DOHH2 (cell line): ENCODE measurements around the gene CORO2B.
"Not testable (repeated sequence)": the region's sequence is repeated elsewhere in the genome, so short reads cannot be mapped to it uniquely, and the experiment has no call there.

Experiments used
- H3F3A ChIP-seq: fragments of 200-600 bp; sonication (generic), shearing (Covaris generic); 2 replicates; pipeline ENCODE4 v1.6.0; 2016; ENCODE audit warnings: antibody characterized with exemption, mild to moderate bottlenecking; ENCODE audit not compliant: control insufficient read depth, insufficient read depth
- H3K27ac ChIP-seq: fragments of 200-600 bp; sonication (generic); 2 replicates; pipeline ENCODE4 v1.5.1; 2014; ENCODE audit warnings: low read depth, mild to moderate bottlenecking, low read length, moderate library complexity
- H3K27me3 ChIP-seq: fragments of 200-600 bp; sonication (generic); 2 replicates; pipeline ENCODE4 v1.6.1; 2014; ENCODE audit warnings: mild to moderate bottlenecking, low read length, mixed read lengths; ENCODE audit not compliant: control insufficient read depth
- H3K36me3 ChIP-seq: fragments of 200-600 bp; sonication (generic); 2 replicates; pipeline ENCODE4 v1.6.1; 2014; ENCODE audit warnings: mild to moderate bottlenecking, low read length, moderate library complexity, mixed read lengths; ENCODE audit not compliant: control insufficient read depth
- H3K4me1 ChIP-seq: fragments of 200-600 bp; sonication (generic); 2 replicates; pipeline ENCODE4 v1.6.1; 2014; ENCODE audit warnings: mild to moderate bottlenecking, low read length, mixed read lengths; ENCODE audit not compliant: control insufficient read depth
- H3K4me2 ChIP-seq: fragments of 200-600 bp; sonication (generic); 2 replicates; pipeline ENCODE4 v1.6.0; 2014; ENCODE audit warnings: mild to moderate bottlenecking, low read length, moderate library complexity
- H3K4me3 ChIP-seq: fragments of 200-600 bp; sonication (generic); 2 replicates; pipeline ENCODE4 v1.5.1; 2014; ENCODE audit warnings: mild to moderate bottlenecking, low read length, mixed read lengths
- H3K79me2 ChIP-seq: fragments of 200-600 bp; sonication (generic); 2 replicates; pipeline ENCODE4 v1.6.1; 2014; ENCODE audit warnings: mild to moderate bottlenecking, low read length, mixed read lengths; ENCODE audit not compliant: control insufficient read depth
- H3K9me2 ChIP-seq: fragments of 200-600 bp; sonication (generic); replicated peaks from 2 replicates; pipeline ENCODE4 v1.6.1; 2014; ENCODE audit warnings: mild to moderate bottlenecking, low read length, mixed read lengths; ENCODE audit not compliant: control insufficient read depth
- H3K9me3 ChIP-seq: fragments of 200-600 bp; sonication (generic); 2 replicates; pipeline ENCODE4 v1.6.1; 2014; ENCODE audit warnings: antibody characterized with exemption, low read length, mixed read lengths; ENCODE audit not compliant: control insufficient read depth, insufficient read depth
- H4K20me1 ChIP-seq: fragments of 200-600 bp; sonication (generic); 2 replicates; pipeline ENCODE4 v1.6.0; 2014; ENCODE audit warnings: low read depth, mild to moderate bottlenecking, antibody characterized with exemption, low read length, moderate library complexity; ENCODE audit not compliant: control insufficient read depth, insufficient read depth
- CTCF ChIP-seq: fragments of 200-600 bp; sonication (generic); IDR thresholded peaks from one replicate; pipeline ENCODE4 v1.5.1; 2014; ENCODE audit warnings: antibody characterized with exemption, mild to moderate bottlenecking, low read depth, low read length; ENCODE audit not compliant: poor library complexity, severe bottlenecking
- EZH2phosphoT487 ChIP-seq: fragments of 200-600 bp; sonication (generic); IDR thresholded peaks from 2 replicates; pipeline ENCODE4 v1.6.1; 2017; ENCODE audit warnings: borderline replicate concordance, mild to moderate bottlenecking, antibody characterized with exemption, low read length, moderate library complexity, mixed read lengths

CORO2B gene

GRCh38 chr15:68679961-68680371, 101.2 kb downstream of the CORO2B start:
- peaks cover 4% of the 10 kb centered on the region for H3K4me1 ChIP-seq
- H3K9me2 ChIP-seq: no peaks in the 10 kb centered on the region
- H3K9me3 ChIP-seq: no peaks in the 10 kb centered on the region
- H3K27ac ChIP-seq: no peak overlapping the region
- peaks cover 21% of the 10 kb centered on the region for H3K27me3 ChIP-seq
- no peaks in the 10 kb centered on the region for H4K20me1 ChIP-seq
- H3K4me3 ChIP-seq: no peak overlapping the region
- H3F3A ChIP-seq: no peaks in the 10 kb centered on the region
- no peaks in the 10 kb centered on the region for H3K36me3 ChIP-seq
- no peak overlapping the region for H3K4me2 ChIP-seq
- TF ChIP-seq EZH2phosphoT487: no peak
- no peak for TF ChIP-seq CTCF
- H3K79me2 ChIP-seq: no peaks in the 10 kb centered on the region

- H3F3A ChIP-seq, H3K36me3 ChIP-seq, H3K4me1 ChIP-seq, H3K4me2 ChIP-seq, H3K9me3 ChIP-seq, H3K27ac ChIP-seq, H3K79me2 ChIP-seq, H3K4me3 ChIP-seq, H4K20me1 ChIP-seq, H3K9me2 ChIP-seq: not testable (repeated sequence)
- peaks cover 19% of the 10 kb centered on the region for H3K27me3 ChIP-seq
Measured at GRCh38 chr15:68680756-68681155, 102.0 kb downstream of the CORO2B start.

- Histone ChIP-seq H3K79me2 (no peaks in the 10 kb centered on the region), H3K4me3 (no peak overlapping the region), H3F3A (no peaks in the 10 kb centered on the region), H3K27me3 (peaks cover 19% of the 10 kb centered on the region; the same call in 1 of the 2 replicates), H3K36me3 (no peaks in the 10 kb centered on the region), H3K27ac (no peak overlapping the region), H3K9me2 (no peaks in the 10 kb centered on the region), H3K9me3 (no peaks in the 10 kb centered on the region), H3K4me1 (no peaks in the 10 kb centered on the region), H3K4me2 (no peak overlapping the region), H4K20me1 (no peaks in the 10 kb centered on the region)
- TF ChIP-seq EZH2phosphoT487 (no peak), CTCF (no peak)
Measured at GRCh38 chr15:68681836-68682235, 103.0 kb downstream of the CORO2B start.

GRCh38 chr15:68682330-68682729, 103.5 kb downstream of the CORO2B start:
- Histone ChIP-seq H3K27ac (no peak overlapping the region), H3K9me3 (no peaks in the 10 kb centered on the region), H3K4me3 (no peak overlapping the region), H3K4me1 (no peaks in the 10 kb centered on the region), H3K4me2 (no peak overlapping the region), H3K9me2 (no peaks in the 10 kb centered on the region), H3K79me2 (no peaks in the 10 kb centered on the region), H3K27me3 (peaks cover 16% of the 10 kb centered on the region; the same call in 1 of the 2 replicates), H4K20me1 (no peaks in the 10 kb centered on the region), H3F3A (no peaks in the 10 kb centered on the region), H3K36me3 (no peaks in the 10 kb centered on the region)
- no peak for TF ChIP-seq EZH2phosphoT487
- no peak for TF ChIP-seq CTCF
